ENCODE measurements around the gene PAPPA2. TPM values are rescaled to one million over a fixed set of nuclear protein-coding genes. Genes with fewer than 3 reads are reported as not detected.

Gene PAPPA2
- total and polyA plus RNA-seq, 12 donors, result 0.03 to 0.87 (median 0.10) TPM; not detected in 1

DNA sequence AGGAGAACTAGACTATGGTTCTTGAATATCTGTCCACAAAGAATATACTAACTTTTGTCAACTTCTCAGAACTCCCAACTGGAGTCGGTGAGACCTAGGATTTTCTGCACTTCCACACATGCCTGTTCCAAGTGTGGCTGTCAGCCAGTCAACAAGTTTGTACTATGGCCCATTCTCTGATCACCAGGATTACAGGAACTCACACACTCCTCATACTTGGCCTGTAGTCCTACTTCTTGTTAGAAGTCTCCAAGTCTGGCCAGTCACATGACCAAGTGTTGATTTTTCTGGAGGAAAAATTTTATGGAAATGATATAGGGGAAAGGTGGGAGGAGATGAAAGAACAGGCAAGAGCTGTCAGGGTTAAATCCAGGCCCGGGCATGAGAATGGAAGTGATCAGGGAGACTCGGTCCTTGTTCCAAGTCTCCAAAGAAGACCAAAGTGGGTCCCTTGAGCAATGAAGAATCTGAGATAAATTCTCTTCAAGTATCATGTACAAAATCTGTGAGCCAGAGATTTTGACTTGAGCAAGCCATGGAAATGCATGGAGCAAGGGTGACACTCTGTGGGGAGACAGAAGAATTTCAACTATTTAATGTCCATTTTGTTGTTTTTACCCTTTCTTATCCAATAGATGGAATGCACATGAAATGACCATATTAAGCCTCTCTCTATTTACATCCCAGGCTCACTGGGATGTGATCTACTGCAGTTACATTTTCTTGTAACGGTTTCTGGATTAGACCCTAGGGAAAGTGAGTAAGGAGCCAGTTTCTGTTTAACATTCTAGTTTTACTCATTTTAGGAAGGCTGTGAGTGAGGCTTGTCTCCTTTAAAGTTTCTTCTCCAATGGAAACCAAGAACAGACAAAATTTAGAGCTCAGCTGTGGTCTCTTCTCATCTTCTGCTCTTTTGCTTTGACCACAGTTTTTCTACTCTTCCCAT is 380.6 kb downstream of the PAPPA2 start:
- intact Hi-C loops (cut with DNase I), result loop anchor here (5.0 to 10.0 kb wide), 4 partner anchors 149 to 469 kb away; no protein-coding TSS in a partner anchor
- no peak overlapping the region for H3K27ac ChIP-seq
- WGBS, 4 donors, result 28 to 38% (median 34%) methylated on average over 4 of the region's 4 CpGs

DNA sequence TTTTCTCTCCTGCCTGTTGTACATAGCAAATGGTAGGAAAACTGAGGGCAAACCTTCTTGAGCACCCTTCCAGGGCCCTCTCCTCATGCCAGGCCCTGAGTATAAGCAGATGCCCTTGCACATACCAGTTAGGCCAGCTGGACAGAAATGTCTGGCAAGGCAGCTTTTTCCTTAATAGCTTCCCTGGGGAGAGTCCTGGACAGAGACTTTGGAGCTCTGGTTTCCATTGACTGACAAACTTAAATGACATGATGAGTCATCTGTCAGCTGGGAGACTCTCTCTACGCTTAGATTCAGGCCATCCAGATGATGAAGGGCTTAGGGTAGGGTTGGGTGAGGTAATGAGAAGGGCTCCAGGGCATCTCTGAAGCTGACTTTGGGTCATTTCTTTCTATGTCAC is 384.1 kb downstream of the PAPPA2 start:
- intact Hi-C loops (cut with DNase I), result loop anchor here (10.0 kb wide), 3 partner anchors 152 to 472 kb away; no protein-coding TSS in a partner anchor
- H3K9me3 ChIP-seq (replicated peaks in 1 of 3), result no peaks in the 10 kb centered on the region
- no peak for TF ChIP-seq POLR2A (IDR thresholded peaks at IDR 0.05)
- TF ChIP-seq CTCF (IDR thresholded peaks at IDR 0.05), result no peak
- no peaks in the 10 kb centered on the region for H3K27me3 ChIP-seq
- H3K4me1 ChIP-seq (replicated peaks in 1 of 2), result no peaks in the 10 kb centered on the region
- H3K36me3 ChIP-seq (replicated peaks in 1 of 2), result no peaks in the 10 kb centered on the region
- H3K4me3 ChIP-seq, result no peak overlapping the region
- no peak overlapping the region for H3K27ac ChIP-seq
- no peak for DNase-seq
- 46 to 78% (median 70%) methylated on average over 1 of the region's 1 CpG for WGBS, 4 donors

More for the DNA sequence above, 380.6 kb downstream of the PAPPA2 start:
- peak in 6 of 7 donors; percentile 20 to 43 (median 35) for DNase-seq
- H3K9me3 ChIP-seq (replicated peaks in 1 of 3), result no peaks in the 10 kb centered on the region
- H3K27me3 ChIP-seq, result no peaks in the 10 kb centered on the region
- no peak overlapping the region for H3K4me3 ChIP-seq
- no peaks in the 10 kb centered on the region for H3K36me3 ChIP-seq (replicated peaks in 1 of 2)
- no peak for TF ChIP-seq POLR2A (IDR thresholded peaks at IDR 0.05)
- TF ChIP-seq CTCF (IDR thresholded peaks at IDR 0.05), result peak; percentile 43 to 82 (median 75)
- H3K4me1 ChIP-seq (replicated peaks in 1 of 2), result no peaks in the 10 kb centered on the region

GRCh38 chr1:176849281-176849680 is 386.3 kb downstream of the PAPPA2 start:
- Histone ChIP-seq H3K4me1 (replicated peaks in 1 of 2) (no peaks in the 10 kb centered on the region), H3K27ac (no peak overlapping the region), H3K36me3 (replicated peaks in 1 of 2) (no peaks in the 10 kb centered on the region), H3K9me3 (replicated peaks in 1 of 3) (no peaks in the 10 kb centered on the region), H3K27me3 (no peaks in the 10 kb centered on the region), H3K4me3 (no peak overlapping the region)
- no peak for DNase-seq
- intact Hi-C loops (cut with DNase I), result loop anchor here (10.0 kb wide), 3 partner anchors 154 to 474 kb away; no protein-coding TSS in a partner anchor
- no peak for TF ChIP-seq CTCF (IDR thresholded peaks at IDR 0.05)
- TF ChIP-seq POLR2A (IDR thresholded peaks at IDR 0.05), result no peak
- 65 to 94% (median 93%) methylated on average over 3 of the region's 3 CpGs for WGBS, 4 donors

DNA sequence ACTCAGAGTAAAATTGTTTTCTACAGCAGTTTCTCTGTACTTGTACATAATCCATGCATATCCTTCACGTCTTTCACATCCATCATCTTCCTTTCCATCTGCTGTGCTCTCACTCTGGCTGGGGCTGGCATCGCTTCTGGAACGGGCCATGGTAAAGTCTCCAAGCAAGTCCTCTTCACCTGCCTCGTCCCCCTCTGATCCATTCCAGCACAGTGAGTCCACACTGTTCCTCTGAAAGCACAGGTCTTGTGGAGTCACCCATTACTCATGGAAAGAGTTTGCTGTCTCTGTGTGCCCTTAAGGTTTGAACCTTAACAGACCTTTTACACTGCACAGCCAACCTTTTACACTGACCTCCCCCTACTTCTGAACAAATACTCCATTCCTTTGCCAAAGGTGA is 387.9 kb downstream of the PAPPA2 start:
- Histone ChIP-seq H3K36me3 (replicated peaks in 1 of 2) (no peaks in the 10 kb centered on the region), H3K9me3 (replicated peaks in 1 of 3) (no peaks in the 10 kb centered on the region), H3K27ac (no peak overlapping the region), H3K4me3 (no peak overlapping the region), H3K4me1 (replicated peaks in 1 of 2) (no peaks in the 10 kb centered on the region), H3K27me3 (no peaks in the 10 kb centered on the region)
- no peak for DNase-seq
- 55 to 81% (median 77%) methylated on average over 4 of the region's 4 CpGs for WGBS, 4 donors
- intact Hi-C loops (cut with DNase I), result no loop called here
- no peak for TF ChIP-seq POLR2A (IDR thresholded peaks at IDR 0.05)
- no peak for TF ChIP-seq CTCF (IDR thresholded peaks at IDR 0.05)
